Renal cortex interstitium (tissue), 11 donors: ENCODE data around the gene WTAP. TPM values are rescaled to one million over a fixed set of nuclear protein-coding genes. Genes with fewer than 3 reads are reported as not detected.
"Not testable (repeated sequence)": the region's sequence is repeated elsewhere in the genome, so short reads cannot be mapped to it uniquely, and the experiment has no call there.

Experiments
- DNase-seq, 11 donors: peaks; one replicate each; pipeline ENCODE4 v3.0.0-alpha.2; 2013; ENCODE audit warnings: low read depth in 9 of 11, low spot score in 4 of 11; ENCODE audit errors: extremely low read depth in 1 of 11
- polyA plus RNA-seq, 3 donors: library from polyadenylated mRNA; unstranded; fragments of 120-200 nt; gene quantifications; one replicate each; pipeline ENCODE4 v1.2.1, GENCODE V29; 2013; ENCODE audit not compliant: insufficient read length in 3 of 3

The WTAP gene
- polyA plus RNA-seq, 3 donors = 123 to 146 (median 125) TPM

DNA sequence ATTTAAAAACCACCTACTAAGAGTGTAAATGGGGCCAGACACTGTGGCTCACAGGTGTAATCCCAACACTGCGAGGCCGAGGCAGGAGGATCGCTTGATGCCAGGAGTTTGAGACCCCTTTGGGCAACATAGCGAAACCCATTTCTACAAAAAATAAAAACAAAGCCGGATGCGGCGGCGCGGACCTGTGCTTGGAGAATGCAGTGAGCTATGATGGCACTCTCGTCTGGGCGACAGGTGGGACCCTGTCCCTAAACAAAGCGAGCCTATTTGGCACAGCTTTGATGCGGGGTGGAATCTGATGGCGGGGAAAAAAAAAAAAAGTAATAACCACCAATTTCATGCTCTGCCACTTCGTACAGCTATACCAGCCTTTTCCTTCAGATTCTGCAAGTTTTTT lies 61.0 kb downstream of the WTAP start:
- no peak for DNase-seq

DNA sequence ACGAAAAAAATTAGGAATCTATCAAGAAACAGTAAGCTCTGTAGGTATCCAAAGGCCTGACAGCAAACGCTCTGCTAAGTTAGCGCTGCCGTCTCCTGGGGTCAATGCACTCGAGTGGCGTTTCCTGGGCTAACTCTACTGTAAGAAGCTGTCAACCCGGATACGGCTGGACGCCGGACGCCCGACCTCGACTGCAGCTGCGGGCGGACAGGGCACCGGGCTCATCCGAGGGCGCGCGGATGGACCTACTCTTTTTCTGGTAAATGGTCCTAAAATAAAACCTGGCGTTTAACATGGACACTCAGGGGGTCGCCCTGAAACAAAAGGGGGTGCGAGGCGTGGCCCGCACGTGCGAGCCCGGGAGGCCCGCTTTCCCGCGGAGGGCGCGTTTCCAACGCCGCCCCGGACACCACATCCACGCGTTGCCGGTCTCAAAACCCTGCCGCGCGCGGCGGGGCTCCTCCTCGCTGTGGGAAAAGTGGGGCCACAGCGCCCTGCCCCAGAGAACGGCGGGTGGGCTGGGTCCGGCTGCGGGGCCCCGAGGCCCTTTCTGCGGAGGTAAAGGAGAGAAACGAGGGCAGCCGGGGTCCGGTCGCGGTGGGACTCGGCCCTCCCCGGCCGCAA lies 61.6 kb downstream of the WTAP start:
- peak in 8 of 11 donors; percentile 5 to 38 (median 14) for DNase-seq

DNA sequence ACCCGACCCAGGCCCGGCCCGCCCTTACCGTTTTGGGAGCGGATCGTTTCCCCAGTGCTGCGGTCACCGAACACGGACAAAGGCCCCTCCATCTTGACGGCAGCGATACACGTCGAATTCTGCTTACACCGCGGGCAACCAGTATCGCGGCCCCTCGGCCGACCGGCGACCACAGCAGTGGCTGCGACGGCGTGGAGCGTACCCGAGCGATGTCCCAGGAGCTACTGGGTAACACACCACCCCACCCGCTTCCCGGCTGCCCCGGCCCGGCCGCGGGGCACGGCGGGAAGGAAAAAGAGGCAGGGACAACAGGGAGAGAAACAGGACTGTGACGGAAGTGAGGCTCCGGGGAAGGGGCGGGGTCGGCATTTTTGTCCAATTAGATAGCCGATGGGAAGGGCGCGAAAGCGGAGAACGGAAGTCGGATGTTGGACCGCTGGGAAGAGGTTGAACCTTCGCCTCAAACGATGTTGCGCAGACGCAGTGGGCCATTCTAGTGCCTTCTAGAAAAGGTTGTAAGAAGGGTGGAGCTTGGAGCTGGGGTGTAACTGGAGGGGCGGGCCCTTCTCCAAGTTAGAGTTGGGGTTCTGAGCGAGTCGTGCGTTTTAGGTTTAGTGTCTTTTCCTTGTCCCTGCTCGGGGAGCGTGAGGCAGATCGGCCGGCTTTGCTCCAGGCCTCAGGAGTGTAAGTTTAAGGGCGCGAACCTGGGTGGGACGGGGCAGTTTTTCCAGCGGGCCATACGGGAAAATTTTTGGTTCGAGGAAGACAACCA lies 62.3 kb downstream of the WTAP start, which contains the start of gene TCP1:
Gene TCP1 (minus strand): TSS at position 226 of the 772 bp plus-strand sequence. CDS start 134 bp downstream, at position 92.
- peak; percentile 99 to 100 (median 99) for DNase-seq

DNA sequence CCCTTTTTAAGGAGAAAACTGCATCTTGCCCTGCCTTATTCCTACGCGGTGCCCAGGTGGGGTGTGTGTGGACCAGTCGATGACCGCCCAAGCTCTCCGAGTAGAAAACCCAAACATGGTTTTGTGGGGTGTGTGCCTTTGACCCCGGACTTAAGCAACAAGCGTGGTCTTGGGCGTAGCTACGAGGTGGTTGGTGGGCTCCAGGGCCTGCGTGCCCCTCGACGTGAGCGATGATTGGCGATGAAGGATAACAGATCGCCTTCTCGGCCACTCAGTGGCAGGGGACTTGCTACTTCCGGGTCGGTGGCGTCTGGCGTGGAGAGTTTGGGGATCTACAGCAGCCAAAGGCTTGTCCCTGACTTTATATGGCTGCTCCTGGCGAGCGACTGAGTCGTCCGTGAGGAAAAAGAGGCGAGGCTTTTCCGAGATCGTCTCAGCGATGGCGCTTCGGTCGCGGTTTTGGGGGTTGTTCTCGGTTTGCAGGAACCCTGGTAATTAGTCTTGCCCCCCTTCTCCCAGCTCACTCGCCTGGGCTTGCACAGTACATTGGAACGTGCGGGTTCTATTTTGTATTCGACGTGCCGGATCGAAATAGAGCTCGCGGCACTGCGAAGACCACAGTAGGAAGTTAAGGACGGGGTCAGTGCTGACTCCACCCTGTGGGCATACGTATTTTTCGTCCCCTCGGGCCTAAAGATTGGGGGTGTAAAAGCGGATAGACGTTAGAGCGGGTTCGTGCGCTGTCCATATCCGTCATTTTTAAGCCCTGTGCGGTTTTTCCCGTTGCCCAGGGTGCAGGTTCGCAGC lies 63.0 kb downstream of the WTAP start, which contains the start of gene MRPL18:
Gene MRPL18 (plus strand): TSS at position 319 of the 807 bp plus-strand sequence. CDS start 121 bp downstream, at position 440.
- DNase-seq = peak; percentile 81 to 97 (median 91)

DNA sequence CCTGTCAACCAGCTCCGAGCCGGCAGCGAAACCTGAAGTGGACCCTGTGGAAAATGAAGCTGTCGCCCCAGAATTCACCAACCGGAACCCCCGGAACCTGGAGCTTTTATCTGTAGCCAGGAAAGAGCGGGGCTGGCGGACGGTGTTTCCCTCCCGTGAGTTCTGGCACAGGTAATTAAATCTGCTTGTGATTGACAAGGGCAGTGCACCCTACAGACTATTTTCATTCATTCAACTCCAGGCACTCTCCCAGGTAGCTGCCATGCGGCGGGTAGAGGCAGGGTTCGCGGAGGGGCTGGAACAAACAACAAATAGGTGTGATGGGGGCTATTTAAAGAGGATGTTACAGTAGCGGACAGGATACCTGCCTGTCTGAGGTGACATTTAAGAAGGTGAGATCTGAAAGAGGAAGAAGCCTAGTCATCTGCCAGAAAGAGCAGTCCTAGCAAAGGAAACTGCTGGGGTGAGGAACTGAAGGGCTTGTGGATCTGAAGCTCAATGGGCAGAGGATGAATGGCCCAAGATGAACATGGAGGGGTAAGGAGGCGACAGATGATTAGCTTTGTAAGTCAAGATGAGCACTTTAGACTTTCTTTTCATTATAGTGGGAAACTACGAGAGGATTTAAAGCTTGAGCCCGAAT lies 63.8 kb downstream of the WTAP start:
- DNase-seq = no peak

DNA sequence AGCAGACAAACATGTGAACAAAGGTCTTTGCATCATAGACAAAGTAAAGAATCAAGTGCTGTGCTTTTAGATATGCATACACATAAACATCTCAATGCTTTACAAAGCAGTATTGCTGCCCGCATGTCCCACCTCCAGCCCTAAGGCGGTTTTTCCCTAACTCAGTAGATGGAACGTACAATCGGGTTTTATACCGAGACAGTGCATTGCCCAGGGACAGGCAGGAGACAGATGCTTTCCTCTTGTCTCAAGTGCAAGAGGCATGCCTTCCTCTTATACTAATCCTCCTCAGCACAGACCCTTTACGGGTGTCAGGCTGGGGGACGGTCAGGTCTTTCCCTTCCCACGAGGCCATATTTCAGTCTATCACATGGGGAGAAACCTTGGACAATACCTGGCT lies 67.7 kb downstream of the WTAP start:
- DNase-seq = not testable (repeated sequence)

DNA sequence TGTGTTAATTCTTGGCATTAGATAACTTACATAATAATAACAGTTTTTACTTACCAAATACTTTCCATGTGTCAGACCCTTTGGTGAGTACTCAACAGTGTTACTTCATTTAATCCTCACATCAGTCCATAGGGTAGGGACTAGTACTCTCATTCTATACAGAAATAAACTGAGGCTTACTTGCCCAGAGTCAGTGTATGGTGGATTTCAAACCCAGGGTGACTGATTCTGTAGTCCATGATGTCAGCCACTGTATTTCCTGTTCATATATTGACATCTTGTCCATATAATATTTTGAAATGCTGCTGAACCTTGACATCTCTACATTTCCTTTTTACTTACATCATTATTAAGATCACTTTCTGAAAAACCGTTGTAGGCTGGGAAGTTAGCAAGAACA lies 70.2 kb downstream of the WTAP start:
- no peak for DNase-seq

DNA sequence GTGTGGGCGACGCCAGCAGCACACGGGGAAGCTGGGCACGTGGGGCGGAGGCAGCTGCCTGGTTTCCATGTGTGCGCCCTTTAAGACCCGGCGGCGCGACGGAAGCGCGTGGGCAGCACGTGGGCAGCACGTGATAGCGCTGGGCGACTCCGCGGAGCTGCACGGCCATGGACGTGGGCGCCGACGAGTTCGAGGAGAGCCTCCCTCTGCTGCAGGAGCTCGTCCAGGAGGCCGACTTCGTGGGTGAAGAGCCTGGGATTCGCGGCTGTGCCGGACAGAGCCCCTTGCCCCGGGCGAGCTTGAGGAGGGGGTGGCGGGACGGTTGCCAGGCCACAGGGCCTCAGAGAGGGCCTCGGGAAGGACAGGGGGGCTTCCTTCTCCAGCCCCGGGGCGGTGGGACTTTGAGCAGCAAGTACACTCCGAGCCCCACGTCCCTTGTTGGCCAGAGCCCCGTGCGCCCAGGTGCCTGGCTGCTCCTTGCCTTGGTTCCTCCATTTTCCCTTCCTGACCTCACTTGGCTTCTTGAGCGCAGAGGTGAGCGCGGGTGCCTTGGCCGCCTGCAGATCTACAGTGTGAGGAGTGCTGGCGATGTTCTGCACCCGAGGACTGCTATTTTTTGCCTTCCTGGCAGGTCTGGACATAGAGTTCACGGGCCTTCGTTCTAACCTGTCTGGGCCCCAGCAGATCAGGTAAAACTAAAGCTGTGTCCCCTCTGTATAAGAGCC lies 73.0 kb downstream of the WTAP start, which contains the start of gene PNLDC1:
Gene PNLDC1 (plus strand): TSS at position 136 of the 725 bp plus-strand sequence. CDS start 32 bp downstream, at position 168.
- DNase-seq = no peak

DNA sequence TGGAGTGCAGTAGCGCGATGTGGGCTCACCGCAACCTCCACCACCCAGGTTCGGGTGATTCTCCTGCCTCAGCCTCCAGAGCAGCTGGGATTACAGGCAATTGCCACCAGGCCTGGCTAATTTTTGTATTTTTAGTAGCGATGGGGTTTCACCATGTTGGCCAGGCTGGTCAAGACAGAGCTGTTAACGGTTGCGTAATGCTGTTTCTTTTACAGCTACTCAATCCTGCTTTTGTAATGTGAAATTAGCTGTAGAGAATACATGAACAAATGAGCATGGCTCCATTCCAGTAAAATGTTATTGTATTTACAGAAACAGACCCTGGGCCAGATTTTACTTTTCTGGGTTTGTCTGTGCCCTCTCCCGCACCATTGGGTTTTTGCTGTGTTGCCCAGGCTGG lies 74.6 kb downstream of the WTAP start:
- no peak for DNase-seq

DNA sequence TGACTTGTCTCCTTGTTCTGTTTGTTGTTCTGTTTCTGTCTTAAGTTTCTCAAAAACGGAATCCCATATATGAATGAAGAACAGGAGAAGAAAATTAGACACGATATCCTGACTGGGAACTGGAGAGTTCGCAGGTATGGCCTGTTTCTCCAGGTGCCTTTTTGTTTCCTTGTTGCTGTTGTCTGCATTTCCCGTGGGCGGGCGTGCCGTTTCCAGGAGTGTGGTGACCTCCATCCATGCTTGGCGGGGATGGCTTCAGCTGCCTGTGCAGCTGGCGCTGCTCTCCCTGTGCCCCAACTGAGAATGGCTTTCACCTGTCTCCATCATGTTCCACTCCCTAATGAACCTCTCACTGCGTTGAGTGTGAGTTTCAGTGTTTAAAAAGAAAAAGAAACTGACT lies 77.2 kb downstream of the WTAP start:
- DNase-seq = no peak

DNA sequence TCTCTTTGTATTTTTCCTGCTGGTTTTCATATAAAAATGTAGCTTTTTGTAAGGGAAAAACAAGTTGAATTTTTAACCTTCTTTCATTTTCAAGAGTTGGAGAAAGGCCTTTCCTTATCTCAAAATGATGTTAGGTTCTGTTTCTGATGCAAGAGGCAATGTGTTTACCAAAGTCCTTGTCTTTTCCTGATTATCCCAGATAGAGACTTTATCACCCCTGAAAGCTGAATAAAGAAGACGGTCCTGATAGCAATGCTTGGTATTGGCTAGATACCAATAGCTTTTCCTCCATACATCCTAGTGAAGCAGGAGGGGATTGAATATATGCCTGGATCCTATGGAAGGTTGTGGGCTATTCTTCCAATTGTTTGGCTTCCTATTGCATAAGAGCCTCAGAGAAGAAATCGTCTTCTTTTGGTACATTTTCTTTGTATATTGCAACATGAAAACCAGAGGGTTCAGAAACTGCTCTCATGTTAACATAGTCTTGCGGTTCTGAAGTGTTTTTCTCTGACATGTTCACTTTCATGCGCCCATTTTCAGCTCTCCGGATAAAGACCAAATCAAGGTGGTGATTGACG lies 78.2 kb downstream of the WTAP start:
- DNase-seq = no peak

Other genes with a start within 250 kb of the WTAP start
- 100 to 1,000 TPM; 107 to 124 (median 114) TPM for gene SOD2, start 34.3 kb upstream of the WTAP start, polyA plus RNA-seq
- 10 to 100 TPM; 43.6 to 58.3 (median 51.0) TPM for gene ACAT2, start 34.5 kb downstream of the WTAP start, polyA plus RNA-seq
- gene TCP1, start 62.1 kb downstream of the WTAP start, polyA plus RNA-seq = 100 to 1,000 TPM; 260 to 295 (median 266) TPM
- gene MRPL18, start 63.0 kb downstream of the WTAP start, polyA plus RNA-seq = 10 to 100 TPM; 58.9 to 71.8 (median 63.0) TPM
- under 1 TPM; 0.14 to 0.35 (median 0.24) TPM for gene PNLDC1, start 72.8 kb downstream of the WTAP start, polyA plus RNA-seq
- gene MAS1, start 163.5 kb downstream of the WTAP start, polyA plus RNA-seq = under 1 TPM; 0.02 to 0.05 (median 0.03) TPM
- 10 to 100 TPM; 59.5 to 61.1 (median 60.8) TPM for gene IGF2R, start 241.6 kb downstream of the WTAP start, polyA plus RNA-seq